ENCODE results near the gene SLC38A9.
A peak's percentile ranks its signal among the peaks of the same experiment; 100 is the strongest.
"Not testable (repeated sequence)": the region's sequence is repeated elsewhere in the genome, so short reads cannot be mapped to it uniquely, and the experiment has no call there.

The SLC38A9 gene

DNA sequence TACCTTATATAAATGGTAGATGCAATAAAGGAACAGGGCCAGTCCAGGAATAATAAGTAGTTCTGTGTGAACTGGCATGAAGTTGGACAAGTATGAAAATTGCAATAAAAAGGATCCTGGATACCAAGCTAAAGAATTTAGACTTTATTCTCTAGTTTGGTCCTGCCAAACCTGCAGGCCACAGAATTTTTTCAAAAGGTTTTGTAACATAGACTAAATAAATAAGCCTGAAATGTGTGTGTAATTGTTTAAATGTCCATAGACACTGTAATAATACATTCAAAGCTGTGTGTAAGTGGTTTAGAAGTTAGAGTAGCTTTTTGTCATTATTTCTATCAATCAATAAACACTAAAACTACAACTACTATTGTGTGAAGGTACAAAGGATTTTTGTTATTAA is 101.6 kb downstream of the SLC38A9 start:
- no peak for DNase-seq (ENCODE audit: low spot score)

DNA sequence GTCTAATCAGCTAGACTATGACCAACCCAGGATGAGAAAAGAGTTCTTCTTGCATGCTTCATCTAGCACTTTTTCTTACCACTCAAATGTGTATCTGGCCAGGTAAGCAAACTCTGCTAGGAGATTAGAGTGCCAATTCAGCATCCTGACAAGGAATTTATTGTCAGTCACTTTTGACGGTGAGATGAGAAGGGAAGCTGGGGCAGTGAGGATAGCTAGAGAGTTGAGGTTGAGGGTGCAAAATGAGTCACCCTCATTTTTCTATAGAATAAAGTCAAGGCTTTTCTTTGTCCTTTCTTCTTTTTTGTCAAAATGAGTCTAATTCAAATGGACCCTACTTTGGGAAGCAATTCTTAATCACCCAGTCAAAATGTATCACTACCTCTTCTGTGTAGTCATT is 102.7 kb downstream of the SLC38A9 start:
- DNase-seq (ENCODE audit: low spot score), result no peak

DNA sequence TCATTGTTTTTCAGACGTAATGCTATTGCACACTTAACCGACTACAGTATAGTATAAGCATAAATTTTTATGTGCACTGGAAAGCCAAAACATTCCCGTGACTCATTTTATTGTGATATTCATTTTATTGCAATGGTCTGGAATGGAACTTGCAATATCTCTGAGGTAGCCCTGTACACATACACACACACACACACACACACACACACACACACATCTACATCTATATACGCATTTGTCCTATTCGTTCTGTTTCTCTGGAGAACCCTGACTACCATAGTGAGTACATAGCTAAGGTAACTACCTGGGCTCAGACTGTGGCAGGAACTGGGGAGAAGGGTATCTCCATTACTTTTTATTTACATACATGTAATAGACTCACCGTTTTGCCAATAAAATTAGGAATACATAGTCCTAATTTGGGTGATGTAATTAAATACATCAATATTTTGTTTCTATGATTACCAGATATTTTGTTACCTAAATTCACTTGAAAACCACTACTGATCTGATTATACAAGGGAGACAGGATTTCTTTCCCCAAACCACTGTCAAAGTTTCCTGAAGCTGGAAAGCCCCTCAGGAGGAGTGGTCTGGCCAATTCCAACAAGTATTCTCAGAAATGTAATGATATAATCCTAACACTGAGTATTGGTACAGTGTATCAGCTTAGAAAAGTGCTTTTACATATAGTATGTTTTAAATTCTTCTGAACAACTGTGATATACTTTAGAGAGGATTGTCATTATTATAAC is 103.4 kb downstream of the SLC38A9 start:
- DNase-seq (ENCODE audit: low spot score), result no peak

DNA sequence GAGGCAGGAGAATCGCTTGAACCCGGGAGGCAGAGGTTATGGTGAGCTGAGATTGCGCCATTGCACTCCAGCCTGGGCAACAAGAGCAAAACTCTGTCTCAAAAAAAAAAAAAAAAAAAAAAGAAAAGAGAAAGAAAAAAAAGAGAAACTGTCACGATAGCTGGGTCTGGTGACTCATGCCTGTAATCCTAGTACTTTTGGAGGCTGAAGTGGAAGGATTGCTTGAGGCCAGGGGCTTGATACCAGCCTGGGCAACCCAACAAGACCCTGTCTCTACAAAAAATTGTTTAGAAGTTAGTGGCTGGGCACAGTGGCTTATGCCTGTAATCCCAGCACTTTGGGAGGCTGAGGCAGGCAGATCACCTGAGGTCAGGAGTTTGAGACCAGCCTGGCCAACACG is 104.8 kb downstream of the SLC38A9 start:
- not testable (repeated sequence) for DNase-seq (ENCODE audit: low spot score)

DNA sequence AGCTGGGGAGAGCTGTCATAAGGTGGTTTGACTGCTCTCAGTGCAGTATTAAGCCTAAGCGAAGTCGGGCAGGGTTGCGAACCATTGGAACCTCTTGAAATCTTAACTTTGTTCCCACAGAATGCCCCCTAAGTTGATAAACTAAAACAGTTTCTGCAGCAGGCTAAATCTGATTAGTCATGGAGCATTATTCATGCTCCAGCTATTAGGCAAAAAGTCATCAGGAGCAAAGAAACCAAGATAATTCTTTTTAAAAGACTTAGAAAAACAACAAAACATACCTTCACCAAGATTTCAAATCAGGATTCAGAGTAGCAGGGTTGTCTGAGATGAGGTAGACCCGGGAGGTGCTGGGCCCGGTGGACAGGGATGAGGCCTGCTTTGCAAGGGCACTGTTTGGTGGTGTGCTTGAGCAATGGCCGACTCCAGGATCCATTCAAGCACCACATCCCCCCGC is 107.5 kb downstream of the SLC38A9 start:
- no peak for DNase-seq (ENCODE audit: low spot score)

DNA sequence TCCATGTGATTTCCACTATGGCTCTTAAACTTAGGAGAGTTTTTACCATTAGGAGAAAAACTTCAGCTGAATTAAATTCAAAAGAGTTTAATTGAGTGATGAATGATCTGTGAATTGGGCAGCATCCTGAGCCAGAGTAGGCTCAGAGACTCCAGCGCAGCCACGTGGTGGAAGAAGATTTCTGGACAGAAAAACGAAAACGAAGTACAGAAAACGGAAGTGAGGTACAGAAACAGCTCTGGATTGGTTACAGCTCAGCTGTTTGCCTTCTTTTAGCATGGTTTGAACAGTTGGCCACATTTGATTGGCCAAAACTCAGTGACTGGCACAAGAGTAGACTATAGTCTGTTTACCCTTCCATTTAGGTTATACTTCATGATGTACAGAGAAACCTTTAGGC is 108.2 kb downstream of the SLC38A9 start:
- DNase-seq (ENCODE audit: low spot score), result no peak

DNA sequence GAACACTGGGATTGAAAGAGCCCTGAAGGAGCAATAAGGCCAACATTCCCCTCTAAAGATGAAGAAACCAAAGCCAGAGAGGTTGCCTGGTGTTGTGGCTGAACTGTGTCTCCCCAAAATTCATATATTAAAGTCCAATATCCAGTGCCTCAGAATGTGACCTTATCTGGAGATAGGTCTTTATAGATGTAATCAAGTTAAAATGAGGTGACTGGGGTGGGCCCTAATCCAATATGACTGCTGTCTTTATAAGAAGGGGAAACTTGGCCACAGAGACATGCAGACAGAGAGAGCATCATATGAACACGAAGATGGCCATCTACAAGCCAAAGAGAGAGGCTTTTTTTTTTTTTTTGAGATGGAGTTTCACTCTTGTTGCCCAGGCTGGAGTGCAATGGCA is 110.5 kb downstream of the SLC38A9 start:
- DNase-seq (ENCODE audit: low spot score), result no peak

DNA sequence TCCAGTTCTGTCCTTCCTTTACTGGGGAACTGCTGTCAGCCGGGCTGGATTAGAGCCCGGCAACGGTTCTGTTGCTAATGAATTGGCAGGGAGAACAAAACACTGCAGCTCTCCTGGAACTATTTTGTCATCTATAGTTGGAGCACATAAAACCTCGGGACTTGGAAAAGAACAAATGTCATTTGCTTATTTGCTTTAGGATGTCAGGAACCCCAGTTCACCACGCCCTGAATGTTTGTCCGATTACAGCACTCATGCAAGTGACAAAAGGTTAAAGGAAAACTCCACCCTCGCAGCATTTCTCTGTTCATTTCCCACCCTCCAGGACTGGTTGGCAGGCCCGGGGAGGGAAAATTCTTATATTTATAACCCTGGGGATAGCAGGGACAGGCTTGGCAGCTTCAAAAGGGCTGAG is 110.9 kb downstream of the SLC38A9 start:
- DNase-seq (ENCODE audit: low spot score), result peak; percentile 58

DNA sequence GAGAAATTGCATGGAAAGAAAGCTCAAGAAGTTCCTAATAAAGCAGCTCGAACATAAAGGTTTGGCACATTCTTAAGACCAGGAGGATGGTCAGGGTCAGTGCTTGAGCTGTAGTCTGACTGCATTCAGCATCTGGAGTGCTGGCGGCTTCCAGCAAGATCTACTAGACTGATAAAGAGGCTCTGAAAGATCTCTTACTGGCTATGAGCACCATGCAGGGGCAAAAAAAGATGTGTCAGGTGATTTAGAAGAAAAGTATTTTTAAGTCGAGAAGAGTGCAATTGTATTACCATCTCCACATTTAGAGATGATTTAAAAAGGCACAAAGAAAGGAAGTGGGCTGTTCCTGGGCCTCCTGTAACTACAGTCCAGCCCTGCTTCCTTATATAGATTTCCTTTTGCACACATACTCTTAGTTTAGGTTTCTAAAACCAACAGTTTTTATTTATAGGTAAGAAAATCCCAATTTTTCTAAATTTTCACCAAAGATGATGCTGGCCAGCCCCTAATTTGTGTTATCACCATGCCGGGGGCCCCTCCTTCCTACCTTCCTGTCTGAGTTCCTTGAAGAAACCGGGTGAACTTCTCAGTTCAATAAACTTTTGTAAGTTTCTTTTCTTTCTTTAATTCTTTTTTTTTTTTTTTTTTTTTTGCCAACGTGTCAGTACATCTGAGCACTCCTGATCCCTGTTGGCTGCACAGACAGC is 111.5 kb downstream of the SLC38A9 start:
- DNase-seq (ENCODE audit: low spot score), result no peak

DNA sequence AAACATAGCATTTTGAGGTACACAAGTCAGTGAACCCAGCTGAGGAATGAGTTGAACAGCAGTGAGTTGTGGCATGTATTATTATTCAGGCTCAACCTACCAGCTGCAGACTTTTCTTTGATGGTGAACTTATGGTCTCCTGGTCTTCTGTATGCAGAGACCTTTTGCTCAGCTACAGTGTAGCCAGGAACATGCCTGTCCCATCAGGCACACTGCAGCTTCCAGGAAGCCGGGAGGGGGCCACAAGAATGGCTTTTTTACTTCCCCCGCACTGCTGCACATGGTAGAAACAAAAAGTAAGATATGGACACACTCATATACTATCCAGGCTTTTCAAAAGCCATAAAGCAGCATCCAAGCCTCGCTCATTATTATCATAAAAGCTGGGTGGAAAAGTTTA is 112.0 kb downstream of the SLC38A9 start:
- no peak for DNase-seq (ENCODE audit: low spot score)

DNA sequence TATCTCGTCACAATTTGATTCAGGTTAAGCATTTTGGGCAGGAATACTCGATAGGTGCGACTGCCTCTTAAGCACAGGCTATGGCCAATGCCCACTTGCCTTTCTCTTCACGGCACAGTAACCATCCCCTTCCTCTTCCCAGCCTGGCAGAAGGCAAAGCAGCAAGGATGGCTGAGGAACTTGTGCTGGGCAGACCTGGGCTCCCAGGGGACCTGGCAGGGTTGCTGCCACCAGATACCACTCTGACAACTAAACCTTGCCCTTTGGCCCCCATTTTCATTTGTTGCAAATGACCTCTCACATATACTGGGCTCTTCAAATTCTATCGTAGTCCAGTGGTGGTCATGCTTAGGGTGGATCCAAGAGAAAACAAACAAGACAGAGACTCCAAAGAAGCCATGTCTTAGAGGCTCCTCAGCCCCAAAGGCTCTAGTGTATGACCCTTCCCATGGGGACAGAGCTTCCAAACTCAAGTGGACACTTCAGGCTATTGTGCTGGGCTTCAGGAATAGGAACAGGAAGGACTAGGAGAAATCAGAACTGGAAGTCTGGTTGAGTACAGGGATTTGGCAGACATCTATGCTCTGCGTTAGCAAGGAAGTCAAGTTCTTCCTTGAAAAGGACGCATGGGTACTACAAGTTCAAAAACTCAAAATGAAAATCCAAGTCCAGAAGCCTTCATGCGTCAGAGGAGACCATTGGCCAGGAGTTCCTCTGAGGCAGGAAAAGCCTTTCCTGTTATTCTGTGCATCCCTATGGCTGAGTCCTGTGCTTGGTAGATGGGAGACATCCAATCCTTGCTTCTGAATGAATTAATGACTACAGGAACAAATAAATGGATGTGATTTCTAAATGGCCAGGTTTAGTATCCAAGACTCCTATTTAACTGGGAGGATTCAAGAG is 112.7 kb downstream of the SLC38A9 start:
- DNase-seq (ENCODE audit: low spot score), result no peak

DNA sequence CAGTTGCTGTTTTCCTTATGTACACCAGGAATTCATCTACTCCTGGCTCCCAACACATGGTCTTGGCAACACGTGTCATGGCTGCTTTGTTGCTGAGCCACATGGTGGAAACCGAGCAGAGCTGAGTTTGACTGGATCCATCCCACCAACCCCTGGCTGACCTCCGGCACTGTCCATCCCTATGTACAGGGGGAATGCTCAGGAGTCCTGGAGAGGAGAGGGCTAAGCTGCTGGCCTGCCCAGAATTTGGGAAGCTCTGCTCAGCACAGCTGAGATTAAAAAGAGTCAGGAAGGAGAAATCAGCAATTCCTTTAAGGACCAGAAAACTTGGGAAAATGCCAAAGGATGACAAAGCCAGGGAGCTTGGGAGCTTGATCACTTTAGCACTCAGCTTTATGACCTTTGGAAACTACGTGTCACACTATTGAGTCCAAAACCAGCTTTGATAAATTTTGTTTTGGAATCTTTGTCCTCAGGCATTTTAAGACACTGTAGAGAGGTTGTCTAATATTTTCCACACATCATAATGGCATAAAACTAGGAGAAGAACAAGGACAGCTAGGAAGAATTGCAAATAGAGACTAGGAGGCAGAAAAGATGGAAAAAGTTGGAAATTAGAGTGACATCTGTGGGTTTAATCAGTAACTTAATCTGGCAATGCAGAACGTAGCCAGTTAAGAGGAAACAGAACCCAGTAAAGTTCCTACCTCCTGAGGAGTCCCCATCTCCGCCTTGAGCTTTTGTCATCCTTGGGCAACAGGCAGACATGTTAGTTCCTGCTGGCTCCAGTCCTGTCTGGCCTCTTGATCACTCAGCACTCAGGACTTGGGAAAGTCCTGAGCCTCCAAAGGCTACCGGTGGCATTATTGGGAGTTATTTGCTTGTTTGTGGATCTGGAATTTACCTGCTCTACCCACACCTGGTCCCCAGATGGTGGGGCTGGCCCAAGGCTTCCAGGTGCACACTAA is 114.8 kb downstream of the SLC38A9 start:
- DNase-seq (ENCODE audit: low spot score), result no peak

DNA sequence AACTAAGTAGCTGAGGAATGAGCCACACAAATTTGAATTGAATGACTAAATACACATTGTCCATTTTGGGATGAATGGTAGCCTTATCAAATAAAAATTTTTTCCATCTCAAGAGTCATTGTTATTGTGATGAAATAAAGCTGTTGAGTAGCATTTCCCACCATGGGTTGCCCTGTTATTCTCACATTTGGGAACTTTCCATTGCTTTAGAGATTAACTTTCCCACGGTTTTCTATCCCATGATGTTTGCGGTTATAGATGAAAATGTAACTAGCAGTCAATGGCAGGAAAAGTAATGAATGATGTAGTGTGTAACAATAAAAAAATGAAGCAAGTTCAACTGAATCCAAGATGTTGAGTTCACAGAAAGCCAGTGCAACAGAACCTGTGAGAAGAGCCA is 117.5 kb downstream of the SLC38A9 start:
- DNase-seq (ENCODE audit: low spot score), result no peak

DNA sequence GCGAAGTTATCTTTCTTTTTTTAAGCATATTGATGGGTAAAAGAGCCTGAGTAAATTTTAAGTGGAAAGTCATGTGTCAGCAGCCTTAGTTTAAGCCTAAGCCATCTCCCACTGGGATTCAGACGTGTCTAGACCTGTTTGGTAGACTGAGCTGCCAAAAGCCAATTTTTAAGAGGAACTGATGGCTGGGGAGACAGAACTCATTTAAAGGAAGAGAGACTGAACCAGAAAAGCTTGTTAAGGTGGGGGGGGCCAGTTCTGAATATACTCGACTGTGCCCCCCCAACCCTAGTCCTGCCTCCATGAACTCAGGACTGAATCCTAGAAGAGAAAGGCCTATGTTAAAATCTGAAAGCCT is 119.0 kb downstream of the SLC38A9 start:
- DNase-seq (ENCODE audit: low spot score), result no peak

DNA sequence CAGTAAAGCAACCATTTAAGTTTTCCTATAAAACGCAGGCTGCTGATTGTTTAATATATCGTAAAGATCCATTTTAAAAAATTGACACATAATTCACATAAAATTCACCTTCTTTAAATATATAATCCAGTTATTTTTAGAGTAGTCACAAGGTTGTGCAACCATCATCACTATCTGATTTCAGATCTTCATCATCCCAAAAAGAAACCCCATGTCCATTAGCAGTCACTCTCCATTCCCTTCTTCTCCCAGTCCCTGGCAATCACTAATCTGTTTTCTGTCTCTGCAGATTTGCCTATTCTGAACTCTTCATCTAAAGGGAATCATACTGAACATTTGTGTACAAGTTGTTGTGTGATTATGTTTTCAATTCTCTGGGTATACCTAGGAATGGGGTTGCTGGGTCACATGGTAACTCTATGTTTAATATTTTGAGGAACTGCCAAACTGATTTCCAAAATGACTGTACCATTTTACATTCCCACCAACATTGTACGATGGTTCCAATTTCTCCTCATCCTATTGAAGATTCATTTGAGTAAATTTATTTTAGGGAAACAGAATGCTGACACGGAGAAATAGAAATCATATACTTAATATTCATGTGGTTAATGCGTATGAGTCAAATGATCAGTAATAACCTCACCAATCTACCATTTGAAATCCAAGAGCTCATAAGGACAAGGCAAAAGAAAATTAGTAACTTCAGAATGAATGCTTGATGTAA is 119.6 kb downstream of the SLC38A9 start:
- DNase-seq (ENCODE audit: low spot score), result no peak

DNA sequence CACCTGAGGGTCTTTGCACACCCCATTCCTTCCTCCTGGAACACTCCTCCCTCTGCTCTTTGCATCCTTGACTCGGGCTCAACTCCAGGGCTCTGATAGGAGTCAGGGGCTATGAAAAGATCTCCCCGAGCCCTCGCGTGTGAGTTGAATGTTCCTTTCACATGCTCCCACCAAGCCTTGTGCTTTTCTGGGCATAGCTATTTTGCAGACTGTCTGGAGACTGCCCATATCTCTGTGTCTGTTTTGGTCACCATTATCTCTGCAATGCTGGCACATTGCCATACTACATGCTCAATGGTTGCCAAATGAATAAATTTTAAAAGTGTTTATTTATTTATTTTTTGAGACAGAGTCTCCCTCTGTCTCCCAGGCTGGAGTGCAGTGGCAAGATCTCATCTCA is 120.4 kb downstream of the SLC38A9 start:
- no peak for DNase-seq (ENCODE audit: low spot score)

DNA sequence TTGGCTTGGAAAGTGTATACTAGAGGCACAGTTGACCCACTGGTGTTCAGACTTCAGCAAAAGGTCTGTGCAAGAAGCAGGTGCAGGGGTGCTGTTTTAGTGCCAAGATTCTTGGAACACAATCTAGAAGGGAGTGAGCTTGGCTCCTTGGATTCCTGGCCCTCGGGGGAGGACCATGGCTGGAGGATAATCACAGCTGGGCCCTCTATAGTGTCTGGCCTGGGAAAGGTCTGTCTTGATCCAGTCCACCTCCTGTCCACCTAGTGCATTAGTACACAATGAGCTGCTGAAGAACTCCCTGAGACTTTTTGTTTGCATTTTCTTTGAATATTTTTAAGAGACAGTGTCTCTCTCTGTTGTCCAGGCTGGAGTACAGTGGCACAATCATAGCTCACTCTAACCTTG is 126.9 kb downstream of the SLC38A9 start:
- no peak for DNase-seq (ENCODE audit: low spot score)

DNA sequence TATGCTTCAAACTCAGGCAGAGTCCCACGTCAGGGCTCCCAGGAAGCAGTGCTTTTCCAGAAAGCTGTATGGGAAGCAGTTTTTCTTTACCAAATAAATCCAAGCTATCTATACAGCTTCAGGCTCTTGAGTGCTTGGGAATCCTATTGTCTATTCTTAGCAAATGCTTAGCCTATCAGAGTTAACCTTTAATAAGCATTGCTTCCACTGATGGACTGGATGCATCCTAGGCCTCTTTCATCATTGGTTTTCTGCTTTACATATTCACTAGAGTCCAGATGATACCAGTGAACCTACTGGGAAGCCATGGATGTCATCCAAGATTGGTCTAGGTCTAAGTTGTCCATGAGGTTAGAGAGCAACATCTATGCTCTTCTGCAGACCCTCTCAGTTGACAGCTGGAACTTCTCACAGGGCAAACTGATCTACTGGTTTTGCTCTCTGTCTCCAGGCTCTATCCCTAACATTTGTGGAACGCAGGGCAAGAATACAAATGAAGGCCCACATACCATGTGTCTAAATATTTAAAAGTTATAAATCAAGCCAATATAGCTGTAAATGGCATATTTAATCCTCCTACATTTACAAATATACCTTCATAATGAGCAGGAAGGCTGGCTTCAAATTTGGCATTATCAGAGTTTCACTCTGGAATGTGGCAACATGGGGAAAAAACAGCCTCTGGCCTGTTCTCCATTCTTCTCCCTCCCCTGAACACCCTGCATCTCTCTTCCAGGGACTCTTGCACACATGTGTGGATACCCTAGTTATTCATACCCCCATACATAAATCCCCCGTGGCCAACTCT is 127.5 kb downstream of the SLC38A9 start:
- DNase-seq (ENCODE audit: low spot score), result no peak

DNA sequence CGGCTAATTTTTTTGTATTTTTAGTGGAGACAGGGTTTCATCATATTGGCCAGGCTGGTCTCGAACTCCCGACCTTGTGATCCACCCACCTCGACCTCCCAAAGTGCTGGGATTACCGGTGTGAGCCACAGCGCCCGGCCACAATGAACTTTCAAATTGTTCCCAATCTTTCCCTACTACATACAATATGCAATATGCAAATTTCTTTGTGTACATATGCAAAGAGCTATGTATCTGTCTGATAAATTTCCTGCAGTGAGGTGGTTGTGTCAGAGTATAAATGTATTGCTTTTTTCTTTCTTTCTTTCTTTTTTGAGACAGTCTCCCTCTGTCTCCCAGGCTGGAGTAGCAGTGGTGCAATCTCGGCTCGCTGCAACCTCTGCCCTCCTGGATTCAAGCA is 128.5 kb downstream of the SLC38A9 start:
- no peak for DNase-seq (ENCODE audit: low spot score)

DNA sequence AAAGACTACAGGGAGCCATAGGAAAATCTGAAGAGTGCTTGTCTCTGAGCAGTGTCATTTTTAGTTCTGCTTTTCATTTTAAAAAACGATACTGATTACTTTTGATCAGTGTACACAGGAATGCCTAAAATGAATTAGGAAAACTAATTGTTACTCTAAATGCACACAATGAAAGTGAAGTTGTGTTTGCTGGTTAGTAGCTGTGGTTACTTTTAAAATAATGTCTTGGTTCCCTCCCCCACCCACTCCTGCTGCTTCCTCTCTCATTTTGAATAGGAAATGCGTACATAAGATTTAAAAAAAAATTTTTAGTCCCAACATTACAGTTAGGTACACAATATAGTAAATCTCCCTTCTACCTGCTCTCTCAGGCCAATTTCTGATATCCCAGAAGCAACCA is 129.9 kb downstream of the SLC38A9 start:
- no peak for DNase-seq (ENCODE audit: low spot score)
